ENCODE data around the gene PCSK4. TPM values are rescaled to one million over a fixed set of nuclear protein-coding genes. Genes with fewer than 3 reads are reported as not detected.
A peak's percentile ranks its signal among the peaks of the same experiment; 100 is the strongest.

Gene PCSK4
- total and polyA plus RNA-seq, 10 of the 15 experiments (the other 5 are each of a cell fraction or from before 2014, with no cell fraction given): 0.27 to 0.99 (median 0.40) TPM; not detected in 3

GRCh38 chr19:1490311-1491113 is at the start of gene PCSK4 (continued):
- TF ChIP-seq ELK1 (IDR thresholded peaks at IDR 0.05; ENCODE audit: low read depth, low read length): no peak
- TF ChIP-seq CHD1 (IDR thresholded peaks at IDR 0.05; ENCODE audit: low read depth, low read length): peak; percentile 90
- TF ChIP-seq DPF2 (IDR thresholded peaks at IDR 0.05): peak; percentile 14; the same call in 1 of the 2 replicates
- TF ChIP-seq POU2F2 (IDR thresholded peaks at IDR 0.05; ENCODE audit: borderline replicate concordance, low read depth, low read length): no peak
- peak; percentile 83 for TF ChIP-seq NFYB (IDR thresholded peaks at IDR 0.05; ENCODE audit: insufficient read depth, low read depth, low read length)
- no peak for TF ChIP-seq NFXL1 (IDR thresholded peaks at IDR 0.05; ENCODE audit: borderline replicate concordance)
- no peak for TF ChIP-seq MYC (IDR thresholded peaks at IDR 0.05; ENCODE audit: insufficient read depth, insufficient read length, insufficient replicate concordance, low read length, severe bottlenecking)
- no peak for TF ChIP-seq RCOR1 (conservative IDR thresholded peaks at IDR 0.05; ENCODE audit: low read depth, low read length)
- TF ChIP-seq SIN3A (IDR thresholded peaks at IDR 0.05; ENCODE audit: low read depth, low read length): peak; percentile 83; the same call in 1 of the 2 replicates
- 0 out of 2 replicates have a peak, but pooled peaks have one; percentile 48 for TF ChIP-seq TARDBP (IDR thresholded peaks at IDR 0.05; ENCODE audit: borderline replicate concordance)
- TF ChIP-seq IKZF1 (conservative IDR thresholded peaks at IDR 0.05): no peak; the same call in 1 of the 2 replicates
- TF ChIP-seq, protein P1, sequence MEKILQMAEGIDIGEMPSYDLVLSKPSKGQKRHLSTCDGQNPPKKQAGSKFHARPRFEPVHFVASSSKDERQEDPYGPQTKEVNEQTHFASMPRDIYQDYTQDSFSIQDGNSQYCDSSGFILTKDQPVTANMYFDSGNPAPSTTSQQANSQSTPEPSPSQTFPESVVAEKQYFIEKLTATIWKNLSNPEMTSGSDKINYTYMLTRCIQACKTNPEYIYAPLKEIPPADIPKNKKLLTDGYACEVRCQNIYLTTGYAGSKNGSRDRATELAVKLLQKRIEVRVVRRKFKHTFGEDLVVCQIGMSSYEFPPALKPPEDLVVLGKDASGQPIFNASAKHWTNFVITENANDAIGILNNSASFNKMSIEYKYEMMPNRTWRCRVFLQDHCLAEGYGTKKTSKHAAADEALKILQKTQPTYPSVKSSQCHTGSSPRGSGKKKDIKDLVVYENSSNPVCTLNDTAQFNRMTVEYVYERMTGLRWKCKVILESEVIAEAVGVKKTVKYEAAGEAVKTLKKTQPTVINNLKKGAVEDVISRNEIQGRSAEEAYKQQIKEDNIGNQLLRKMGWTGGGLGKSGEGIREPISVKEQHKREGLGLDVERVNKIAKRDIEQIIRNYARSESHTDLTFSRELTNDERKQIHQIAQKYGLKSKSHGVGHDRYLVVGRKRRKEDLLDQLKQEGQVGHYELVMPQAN (conservative IDR thresholded peaks at IDR 0.05): peak; percentile 98
- TF ChIP-seq NBN (IDR thresholded peaks at IDR 0.05): peak; percentile 93
- TF ChIP-seq NR2C2 (IDR thresholded peaks at IDR 0.05; ENCODE audit: borderline replicate concordance, control insufficient read depth, insufficient read length, low read depth): no peak
- no peak for TF ChIP-seq EZH2 (IDR thresholded peaks at IDR 0.05; ENCODE audit: borderline replicate concordance, control insufficient read depth, low read depth, low read length)
- no peak for TF ChIP-seq ZNF274 (IDR thresholded peaks at IDR 0.05; ENCODE audit: insufficient read depth, insufficient read length)
- TF ChIP-seq, protein P2, sequence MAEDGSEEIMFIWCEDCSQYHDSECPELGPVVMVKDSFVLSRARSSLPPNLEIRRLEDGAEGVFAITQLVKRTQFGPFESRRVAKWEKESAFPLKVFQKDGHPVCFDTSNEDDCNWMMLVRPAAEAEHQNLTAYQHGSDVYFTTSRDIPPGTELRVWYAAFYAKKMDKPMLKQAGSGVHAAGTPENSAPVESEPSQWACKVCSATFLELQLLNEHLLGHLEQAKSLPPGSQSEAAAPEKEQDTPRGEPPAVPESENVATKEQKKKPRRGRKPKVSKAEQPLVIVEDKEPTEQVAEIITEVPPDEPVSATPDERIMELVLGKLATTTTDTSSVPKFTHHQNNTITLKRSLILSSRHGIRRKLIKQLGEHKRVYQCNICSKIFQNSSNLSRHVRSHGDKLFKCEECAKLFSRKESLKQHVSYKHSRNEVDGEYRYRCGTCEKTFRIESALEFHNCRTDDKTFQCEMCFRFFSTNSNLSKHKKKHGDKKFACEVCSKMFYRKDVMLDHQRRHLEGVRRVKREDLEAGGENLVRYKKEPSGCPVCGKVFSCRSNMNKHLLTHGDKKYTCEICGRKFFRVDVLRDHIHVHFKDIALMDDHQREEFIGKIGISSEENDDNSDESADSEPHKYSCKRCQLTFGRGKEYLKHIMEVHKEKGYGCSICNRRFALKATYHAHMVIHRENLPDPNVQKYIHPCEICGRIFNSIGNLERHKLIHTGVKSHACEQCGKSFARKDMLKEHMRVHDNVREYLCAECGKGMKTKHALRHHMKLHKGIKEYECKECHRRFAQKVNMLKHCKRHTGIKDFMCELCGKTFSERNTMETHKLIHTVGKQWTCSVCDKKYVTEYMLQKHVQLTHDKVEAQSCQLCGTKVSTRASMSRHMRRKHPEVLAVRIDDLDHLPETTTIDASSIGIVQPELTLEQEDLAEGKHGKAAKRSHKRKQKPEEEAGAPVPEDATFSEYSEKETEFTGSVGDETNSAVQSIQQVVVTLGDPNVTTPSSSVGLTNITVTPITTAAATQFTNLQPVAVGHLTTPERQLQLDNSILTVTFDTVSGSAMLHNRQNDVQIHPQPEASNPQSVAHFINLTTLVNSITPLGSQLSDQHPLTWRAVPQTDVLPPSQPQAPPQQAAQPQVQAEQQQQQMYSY (CRISPR knock-in tag; IDR thresholded peaks at IDR 0.05): no peak
- no peak for TF ChIP-seq USF2 (IDR thresholded peaks at IDR 0.05; ENCODE audit: borderline replicate concordance, low read depth, low read length)

All from GM12878 (cell line).